GM06990 (cell line): ENCODE results near the gene PRAC2.

Experiments used
- DNase-seq: peaks from one replicate; pipeline ENCODE4 v3.0.0-alpha.2; 2011; ENCODE audit not compliant: insufficient read length; ENCODE audit errors: extremely low read depth
- H3K27me3 ChIP-seq: replicated peaks from 2 replicates; pipeline ENCODE4 v1.6.0; 2011; ENCODE audit warnings: low read length; ENCODE audit not compliant: control insufficient read depth, insufficient read depth
- H3K36me3 ChIP-seq: 2 replicates; pipeline ENCODE4 v1.5.1; 2011; ENCODE audit warnings: low read length; ENCODE audit not compliant: control insufficient read depth, insufficient read depth
- H3K4me3 ChIP-seq: replicated peaks from 2 replicates; pipeline ENCODE4 v1.5.1; 2011; ENCODE audit warnings: low read depth, mild to moderate bottlenecking, control low read depth, low read length
- TF ChIP-seq, protein P1 (sequence below): IDR thresholded peaks from 2 replicates; pipeline ENCODE4 v1.5.1; 2011; ENCODE audit warnings: low read length, control low read depth, mild to moderate bottlenecking, inconsistent platforms; ENCODE audit not compliant: insufficient read depth, poor library complexity, severe bottlenecking

PRAC2 gene

DNA sequence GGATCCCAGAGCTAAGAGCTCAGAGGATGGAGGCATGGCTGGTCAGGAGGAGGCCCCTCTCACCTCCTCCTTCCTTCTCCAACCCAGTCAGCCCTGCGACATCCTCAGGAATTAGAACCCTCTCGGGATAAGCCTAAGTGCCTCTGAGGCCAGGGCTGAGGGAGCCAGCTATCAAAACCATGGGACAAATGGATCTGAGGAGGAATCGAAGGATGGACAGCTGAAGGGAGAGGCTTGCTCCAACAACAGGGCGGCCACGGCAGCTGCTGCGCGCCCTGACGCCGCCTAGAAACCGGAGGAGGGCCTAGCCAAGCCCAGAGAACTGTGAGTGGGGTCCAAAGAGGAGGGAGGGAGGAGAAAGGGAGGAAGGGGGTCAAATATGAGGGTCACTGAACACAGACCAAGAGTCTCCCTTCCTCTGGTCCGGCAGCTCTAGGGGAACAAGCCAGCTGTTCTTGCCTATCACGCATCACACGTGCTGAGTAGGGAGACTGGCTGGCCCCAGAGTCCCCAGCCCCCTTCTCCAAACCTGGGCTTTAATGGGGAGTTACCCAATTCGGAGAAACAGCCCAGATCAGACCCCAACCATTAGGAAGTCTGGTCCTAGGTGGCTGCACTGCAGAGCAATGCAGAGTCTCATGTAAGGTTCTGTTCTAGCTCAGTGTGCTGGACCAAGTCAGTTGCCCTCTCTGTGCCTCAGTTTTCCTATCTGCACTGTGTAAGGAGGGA is 11.5 kb downstream of the PRAC2 start:
- Histone ChIP-seq H3K36me3 (no peaks in the 10 kb centered on the region), H3K4me3 (no peak overlapping the region), H3K27me3 (peaks cover 16% of the 10 kb centered on the region)
- DNase-seq, result no peak
- TF ChIP-seq, protein P1, sequence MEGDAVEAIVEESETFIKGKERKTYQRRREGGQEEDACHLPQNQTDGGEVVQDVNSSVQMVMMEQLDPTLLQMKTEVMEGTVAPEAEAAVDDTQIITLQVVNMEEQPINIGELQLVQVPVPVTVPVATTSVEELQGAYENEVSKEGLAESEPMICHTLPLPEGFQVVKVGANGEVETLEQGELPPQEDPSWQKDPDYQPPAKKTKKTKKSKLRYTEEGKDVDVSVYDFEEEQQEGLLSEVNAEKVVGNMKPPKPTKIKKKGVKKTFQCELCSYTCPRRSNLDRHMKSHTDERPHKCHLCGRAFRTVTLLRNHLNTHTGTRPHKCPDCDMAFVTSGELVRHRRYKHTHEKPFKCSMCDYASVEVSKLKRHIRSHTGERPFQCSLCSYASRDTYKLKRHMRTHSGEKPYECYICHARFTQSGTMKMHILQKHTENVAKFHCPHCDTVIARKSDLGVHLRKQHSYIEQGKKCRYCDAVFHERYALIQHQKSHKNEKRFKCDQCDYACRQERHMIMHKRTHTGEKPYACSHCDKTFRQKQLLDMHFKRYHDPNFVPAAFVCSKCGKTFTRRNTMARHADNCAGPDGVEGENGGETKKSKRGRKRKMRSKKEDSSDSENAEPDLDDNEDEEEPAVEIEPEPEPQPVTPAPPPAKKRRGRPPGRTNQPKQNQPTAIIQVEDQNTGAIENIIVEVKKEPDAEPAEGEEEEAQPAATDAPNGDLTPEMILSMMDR, result no peak

DNA sequence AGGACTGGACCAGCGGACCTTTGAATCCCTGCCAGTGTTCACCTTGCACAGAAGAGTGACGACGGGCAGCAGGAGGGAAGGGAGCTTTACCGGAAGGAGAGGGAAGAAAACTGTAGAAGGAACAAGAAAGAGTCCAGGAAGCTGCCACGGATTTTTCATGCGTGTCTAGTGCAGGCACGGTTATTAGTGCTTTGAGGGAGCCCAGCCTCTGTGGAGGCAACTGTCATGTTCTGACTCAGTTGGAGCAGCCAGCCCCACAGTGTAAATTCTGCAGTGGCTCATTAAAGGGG is 12.0 kb downstream of the PRAC2 start:
- Histone ChIP-seq H3K36me3 (no peaks in the 10 kb centered on the region), H3K4me3 (no peak overlapping the region), H3K27me3 (peaks cover 14% of the 10 kb centered on the region)
- no peak for DNase-seq
- TF ChIP-seq, protein P1, result no peak

DNA sequence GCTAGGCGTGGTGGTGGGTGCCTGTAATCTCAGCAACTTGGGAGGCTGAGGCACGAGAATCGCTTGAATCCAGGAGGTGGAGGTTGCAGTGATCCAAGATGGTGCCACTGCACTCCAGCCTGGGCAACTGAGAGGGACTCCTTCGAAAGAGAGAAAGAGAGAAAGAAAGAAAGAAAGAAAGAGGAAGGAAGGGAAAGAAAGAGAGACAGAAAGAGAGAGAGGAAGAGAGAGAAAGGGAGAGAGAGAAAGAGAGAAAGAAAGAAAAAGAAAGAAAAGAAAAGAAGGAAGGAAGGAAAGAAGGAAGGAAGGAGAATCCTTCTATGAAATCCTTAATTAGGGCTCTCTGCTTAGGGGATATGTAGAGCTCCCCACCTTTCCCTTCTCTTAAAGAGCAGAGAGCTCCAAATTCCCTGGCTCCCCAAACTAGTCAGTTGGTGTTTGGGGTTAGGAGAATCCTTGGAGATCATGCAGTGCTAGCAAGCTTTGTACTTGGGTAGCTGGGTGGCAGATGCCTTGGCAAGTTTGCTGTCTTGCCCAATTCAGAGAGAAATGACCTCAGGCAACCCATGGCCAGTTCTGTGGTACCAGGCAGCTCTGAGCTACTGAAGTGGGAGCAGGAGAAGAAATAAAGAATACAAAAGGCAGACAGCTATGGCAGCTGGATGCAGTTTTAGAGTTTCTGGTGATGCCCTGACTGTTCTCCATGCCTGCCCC is 14.5 kb downstream of the PRAC2 start:
- no peak overlapping the region for H3K4me3 ChIP-seq
- no peaks in the 10 kb centered on the region for H3K36me3 ChIP-seq
- H3K27me3 ChIP-seq, result peaks cover 14% of the 10 kb centered on the region
- DNase-seq, result no peak
- TF ChIP-seq, protein P1, result no peak

DNA sequence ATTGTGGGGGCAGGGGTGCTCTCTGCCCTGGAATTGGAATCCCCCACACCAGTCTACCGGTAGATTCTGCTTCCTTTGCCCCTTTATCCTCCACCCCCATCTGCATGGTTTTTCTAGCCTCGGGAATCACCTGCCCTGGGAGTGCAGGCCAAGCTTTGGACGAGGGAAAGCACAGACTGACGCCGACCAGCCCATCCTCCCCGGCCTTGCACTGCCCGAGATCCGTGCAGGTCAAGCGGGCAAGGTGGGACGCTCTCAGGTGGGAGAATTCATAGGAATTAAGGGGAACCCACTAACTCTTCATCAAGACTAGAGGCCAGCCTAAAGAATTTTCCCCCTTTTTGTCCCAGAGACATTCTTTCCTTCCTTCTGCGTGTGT is 15.4 kb downstream of the PRAC2 start:
- Histone ChIP-seq H3K27me3 (peaks cover 13% of the 10 kb centered on the region), H3K36me3 (no peaks in the 10 kb centered on the region), H3K4me3 (no peak overlapping the region)
- TF ChIP-seq, protein P1, result no peak
- DNase-seq, result no peak

DNA sequence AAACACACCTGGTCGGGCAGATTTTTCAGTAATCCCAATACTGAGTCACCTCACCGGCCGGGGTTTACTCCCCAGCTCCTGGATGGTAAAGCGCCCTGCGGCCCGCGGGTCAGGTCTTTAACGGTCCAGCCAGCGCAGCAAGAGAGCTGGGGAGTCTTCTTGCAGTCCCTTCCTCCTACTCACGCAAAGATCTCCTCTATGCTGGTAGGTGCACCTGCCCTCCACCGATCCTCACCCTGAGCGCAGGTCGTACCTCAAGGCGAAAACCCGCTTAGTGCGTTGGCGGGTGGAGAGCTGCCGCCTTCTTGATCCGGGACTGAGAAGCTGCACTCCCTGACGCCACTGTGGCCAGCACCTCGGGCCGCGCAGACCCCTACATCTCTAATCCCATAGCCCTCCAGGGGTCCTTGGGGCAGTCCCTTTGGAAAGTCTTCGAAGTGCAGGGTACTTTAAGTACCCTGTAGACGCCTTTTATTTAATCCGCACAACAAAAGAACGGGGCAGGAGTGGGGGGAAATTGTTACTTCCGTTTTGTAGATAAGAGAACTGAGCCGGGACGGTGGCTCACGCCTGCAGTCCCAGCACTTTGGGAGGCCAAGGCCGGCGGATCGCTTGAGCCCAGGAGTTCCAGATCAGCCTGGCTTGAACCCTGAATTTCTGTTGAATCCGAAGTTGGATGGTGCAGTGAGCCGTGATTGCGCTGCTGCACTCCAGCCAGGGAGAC is 16.0 kb downstream of the PRAC2 start:
- H3K27me3 ChIP-seq, result peaks cover 13% of the 10 kb centered on the region
- no peak overlapping the region for H3K4me3 ChIP-seq
- TF ChIP-seq, protein P1, result no peak
- no peaks in the 10 kb centered on the region for H3K36me3 ChIP-seq
- DNase-seq, result no peak
